H9 (cell line): ENCODE measurements around the gene C12orf50. TPM values are rescaled to one million over a fixed set of nuclear protein-coding genes. Genes with fewer than 3 reads are reported as not detected.

Experiments used
- DNase-seq: peaks from one replicate; pipeline ENCODE4 v3.0.0-alpha.2; 2017
- H2AFZ ChIP-seq: one replicate; pipeline ENCODE4 v1.6.1; 2013; ENCODE audit warnings: mild to moderate bottlenecking, low read length, control low read depth, moderate library complexity
- H2AK5ac ChIP-seq: 2 replicates; pipeline ENCODE4 v1.6.1; 2013; ENCODE audit warnings: low read length, control low read depth, mixed read lengths; ENCODE audit not compliant: insufficient read length
- H2BK120ac ChIP-seq: one replicate; pipeline ENCODE4 v1.6.1; 2013; ENCODE audit warnings: low read depth, mild to moderate bottlenecking, low read length, control low read depth, inconsistent platforms; ENCODE audit not compliant: poor library complexity, severe bottlenecking
- H2BK12ac ChIP-seq: 2 replicates; pipeline ENCODE4 v1.6.1; 2013; ENCODE audit warnings: low read length, control low read depth, mixed read lengths, low read depth; ENCODE audit not compliant: insufficient read length
- H2BK15ac ChIP-seq: 2 replicates; pipeline ENCODE4 v1.6.1; 2013; ENCODE audit warnings: low read depth, low read length, control low read depth
- H2BK20ac ChIP-seq: one replicate; pipeline ENCODE4 v1.6.1; 2013; ENCODE audit warnings: low read depth, mild to moderate bottlenecking, low read length, control low read depth, inconsistent platforms; ENCODE audit not compliant: poor library complexity, severe bottlenecking
- H2BK5ac ChIP-seq: 2 replicates; pipeline ENCODE4 v1.6.1; 2013; ENCODE audit warnings: low read length, control low read depth, mixed read lengths; ENCODE audit not compliant: insufficient read length
- H3K14ac ChIP-seq: 2 replicates; pipeline ENCODE4 v1.6.1; 2013; ENCODE audit warnings: low read length, control low read depth; ENCODE audit not compliant: insufficient read depth
- H3K18ac ChIP-seq: 2 replicates; pipeline ENCODE4 v1.6.1; 2013; ENCODE audit warnings: low read depth, mild to moderate bottlenecking, mixed read lengths, low read length, control low read depth; ENCODE audit not compliant: insufficient read length
- H3K23ac ChIP-seq: 2 replicates; pipeline ENCODE4 v1.6.1; 2013; ENCODE audit warnings: low read length, control low read depth, mixed read lengths, low read depth; ENCODE audit not compliant: insufficient read length
- H3K23me2 ChIP-seq: 2 replicates; pipeline ENCODE4 v1.6.1; 2013; ENCODE audit warnings: low read depth, mild to moderate bottlenecking, mixed read lengths, low read length, control low read depth; ENCODE audit not compliant: insufficient read length, poor library complexity, severe bottlenecking
- H3K27ac ChIP-seq: 2 replicates; pipeline ENCODE4 v1.5.1; 2013; ENCODE audit warnings: low read length, control low read depth, mixed read lengths, low read depth; ENCODE audit not compliant: insufficient read length
- H3K27me3 ChIP-seq: 2 replicates; pipeline ENCODE4 v1.6.1; 2013; ENCODE audit warnings: low read length, control low read depth, inconsistent platforms; ENCODE audit not compliant: insufficient read depth
- H3K4ac ChIP-seq: 2 replicates; pipeline ENCODE4 v1.6.1; 2013; ENCODE audit warnings: low read depth, mild to moderate bottlenecking, control low read depth, inconsistent platforms, low read length, moderate library complexity
- H3K4me1 ChIP-seq: 2 replicates; pipeline ENCODE4 v1.6.1; 2013; ENCODE audit warnings: low read length, control low read depth, inconsistent platforms; ENCODE audit not compliant: insufficient read depth
- H3K4me2 ChIP-seq: 2 replicates; pipeline ENCODE4 v1.6.1; 2013; ENCODE audit warnings: low read length, control low read depth, mixed read lengths; ENCODE audit not compliant: insufficient read length, insufficient read depth
- H3K56ac ChIP-seq: 2 replicates; pipeline ENCODE4 v1.6.1; 2013; ENCODE audit warnings: low read depth, mild to moderate bottlenecking, mixed read lengths, low read length, control low read depth; ENCODE audit not compliant: insufficient read length
- H3K79me1 ChIP-seq: 2 replicates; pipeline ENCODE4 v1.6.1; 2013; ENCODE audit warnings: low read depth, mild to moderate bottlenecking, moderate library complexity, low read length, control low read depth, inconsistent platforms; ENCODE audit not compliant: insufficient read depth, poor library complexity, severe bottlenecking
- H3K79me2 ChIP-seq: 2 replicates; pipeline ENCODE4 v1.6.1; 2013; ENCODE audit warnings: low read length, control low read depth, inconsistent platforms; ENCODE audit not compliant: insufficient read depth
- H3K9ac ChIP-seq: 2 replicates; pipeline ENCODE4 v1.6.1; 2013; ENCODE audit warnings: low read length, control low read depth, mixed read lengths; ENCODE audit not compliant: insufficient read length; ENCODE audit errors: extremely low read depth
- H3K9me3 ChIP-seq: one replicate; pipeline ENCODE4 v1.6.1; 2013; ENCODE audit warnings: low read depth, low read length, inconsistent platforms; ENCODE audit not compliant: control insufficient read depth
- H3T11ph ChIP-seq: one replicate; pipeline ENCODE4 v1.6.1; 2013; ENCODE audit warnings: mild to moderate bottlenecking, low read length, control low read depth, inconsistent platforms
- H4K20me1 ChIP-seq: one replicate; pipeline ENCODE4 v1.6.1; 2013; ENCODE audit not compliant: control insufficient read depth, insufficient read length, insufficient read depth
- H4K5ac ChIP-seq: 2 replicates; pipeline ENCODE4 v1.6.1; 2013; ENCODE audit warnings: low read depth, mild to moderate bottlenecking, mixed read lengths, low read length, control low read depth; ENCODE audit not compliant: insufficient read length
- H4K8ac ChIP-seq: replicated peaks from 2 replicates; pipeline ENCODE4 v1.6.1; 2013; ENCODE audit warnings: low read length, control low read depth, mixed read lengths, low read depth; ENCODE audit not compliant: insufficient read length
- H4K91ac ChIP-seq: 2 replicates; pipeline ENCODE4 v1.6.1; 2013; ENCODE audit warnings: low read depth, mild to moderate bottlenecking, moderate library complexity, mixed read lengths, low read length, control low read depth; ENCODE audit not compliant: insufficient read length
- H3K27ac Mint-ChIP-seq, 3 experiments: 2 replicates in 2 of 3; 3 replicates in 1 of 3; pipeline ENCODE4 v1.8.0; 2020 to 2021; ENCODE audit warnings: mixed read lengths in 3 of 3, mild to moderate bottlenecking in 1 of 3, moderate library complexity in 1 of 3
- H3K27me3 Mint-ChIP-seq: 2 replicates; pipeline ENCODE4 v1.8.0; 2021; ENCODE audit warnings: low read depth, mild to moderate bottlenecking, moderate library complexity, mixed read lengths
- H3K36me3 Mint-ChIP-seq, 3 experiments: 2 replicates in 2 of 3; 3 replicates in 1 of 3; pipeline ENCODE4 v1.8.0; 2020 to 2021; ENCODE audit warnings: low read depth in 3 of 3, mixed read lengths in 3 of 3; ENCODE audit not compliant: insufficient read depth in 1 of 3
- H3K4me1 Mint-ChIP-seq, 2 experiments: 2 replicates each; pipeline ENCODE4 v1.8.0; 2020; ENCODE audit warnings: mixed read lengths in 2 of 2
- H3K4me3 Mint-ChIP-seq, 2 experiments: 2 replicates in 1 of 2; 3 replicates in 1 of 2; pipeline ENCODE4 v1.8.0; 2020 to 2021; ENCODE audit warnings: mild to moderate bottlenecking in 2 of 2, mixed read lengths in 2 of 2, moderate library complexity in 1 of 2
- H3K9me3 Mint-ChIP-seq, 2 experiments: 2 replicates in 1 of 2; 3 replicates in 1 of 2; pipeline ENCODE4 v1.8.0; 2020; ENCODE audit warnings: mild to moderate bottlenecking in 2 of 2, mixed read lengths in 2 of 2, moderate library complexity in 1 of 2
- CTCF ChIP-seq: fragments of 200-600 bp; sonication (generic); conservative IDR thresholded peaks from 3 replicates; pipeline ENCODE4 v1.8.0; 2021; ENCODE audit warnings: antibody characterized with exemption, mild to moderate bottlenecking
- WGBS: extraction: QIAGEN DNeasy Blood & Tissue Kit; methylation state at CpG from one replicate; pipeline ENCODE4 v1.1.7; 2013; ENCODE audit warnings: missing lambda C conversion rate, low lambda C conversion rate, mixed read lengths; ENCODE audit not compliant: insufficient read length; ENCODE audit errors: extremely low coverage; 5-methylcytosine and 5-hydroxymethylcytosine counted together
- total RNA-seq: library from RNA; stranded (reverse); gene quantifications from 2 replicates; pipeline ENCODE4 v1.2.1, GENCODE V29; 2021

Gene C12orf50
- total RNA-seq, 1 experiment from 2014 or later = 0.17 TPM

- H2BK5ac ChIP-seq = no peak overlapping the region
- H4K20me1 ChIP-seq = no peaks in the 10 kb centered on the region
- H3K18ac ChIP-seq = no peak overlapping the region
- TF ChIP-seq CTCF = peak; percentile 64
- no peak overlapping the region for H2BK12ac ChIP-seq
- no peaks in the 10 kb centered on the region for H3K79me1 ChIP-seq
- H3K9ac ChIP-seq = no peak overlapping the region
- no peaks in the 10 kb centered on the region for H3K27me3 ChIP-seq
- H3K14ac ChIP-seq = no peak overlapping the region
- WGBS = no CpG with 5 or more reads among the region's 1 CpG
- Mint-ChIP-seq H3K27me3 (no peaks in the 10 kb centered on the region), H3K4me3 (no peak overlapping the region), H3K36me3 (peaks cover 3 to 21% (median 16%) of the 10 kb centered on the region in 3 experiments; a peak in 5 of 7 replicates), H3K9me3 (no peaks in the 10 kb centered on the region), H3K27ac (no peak overlapping the region), H3K4me1 (no peaks in the 10 kb centered on the region)
- peak; percentile 42 for DNase-seq
- no peak overlapping the region for H2BK20ac ChIP-seq
- H4K8ac ChIP-seq = no peak overlapping the region
- no peak overlapping the region for H4K5ac ChIP-seq
- H3K23me2 ChIP-seq = no peaks in the 10 kb centered on the region
- H3T11ph ChIP-seq = no peak overlapping the region
- H3K4me2 ChIP-seq = no peak overlapping the region
- H4K91ac ChIP-seq = no peak overlapping the region
- no peak overlapping the region for H2BK120ac ChIP-seq
- H2AFZ ChIP-seq = no peak overlapping the region
- no peaks in the 10 kb centered on the region for H3K9me3 ChIP-seq
- H3K4me1 ChIP-seq = no peaks in the 10 kb centered on the region
- no peak overlapping the region for H3K27ac ChIP-seq
- H3K56ac ChIP-seq = no peak overlapping the region
- no peak overlapping the region for H3K4ac ChIP-seq
- H3K79me2 ChIP-seq = no peaks in the 10 kb centered on the region
- H2BK15ac ChIP-seq = no peak overlapping the region
- no peak overlapping the region for H3K23ac ChIP-seq
- H2AK5ac ChIP-seq = no peak overlapping the region
These were observed 23.5 kb upstream of the C12orf50 start for GRCh38 chr12:88052686-88053085.
